ENCODE measurements around the gene STK32A.

DNA sequence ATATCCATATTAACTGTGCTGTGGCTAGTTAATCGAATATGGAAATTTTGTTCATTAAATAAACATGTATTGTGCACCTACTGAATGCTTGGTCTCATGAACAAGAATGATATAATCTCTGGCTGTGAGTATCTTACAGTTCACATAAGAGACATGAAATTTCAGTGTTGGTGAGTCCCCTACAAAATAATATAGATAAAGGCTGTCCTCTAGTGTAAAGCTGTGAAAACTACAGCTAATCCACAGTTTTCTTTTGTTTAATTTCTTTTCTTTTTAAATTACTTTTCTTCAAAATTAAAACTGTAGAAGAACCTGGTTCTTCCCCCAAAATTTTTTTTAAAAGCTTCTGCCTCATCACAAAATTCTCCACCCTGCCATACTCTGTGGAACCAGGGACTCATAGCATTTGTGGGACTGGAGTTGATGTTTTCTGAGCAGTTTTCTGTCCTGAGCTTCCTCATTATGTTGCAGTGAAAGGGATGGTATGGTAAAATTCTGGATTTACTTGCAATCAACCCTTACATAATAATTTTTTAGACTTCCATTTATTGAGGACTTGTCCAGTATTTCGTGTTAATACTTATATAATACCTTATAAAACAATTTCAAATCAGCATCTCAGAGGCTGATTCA lies 135.0 kb downstream of the STK32A start:
- TF ChIP-seq, protein P1, sequence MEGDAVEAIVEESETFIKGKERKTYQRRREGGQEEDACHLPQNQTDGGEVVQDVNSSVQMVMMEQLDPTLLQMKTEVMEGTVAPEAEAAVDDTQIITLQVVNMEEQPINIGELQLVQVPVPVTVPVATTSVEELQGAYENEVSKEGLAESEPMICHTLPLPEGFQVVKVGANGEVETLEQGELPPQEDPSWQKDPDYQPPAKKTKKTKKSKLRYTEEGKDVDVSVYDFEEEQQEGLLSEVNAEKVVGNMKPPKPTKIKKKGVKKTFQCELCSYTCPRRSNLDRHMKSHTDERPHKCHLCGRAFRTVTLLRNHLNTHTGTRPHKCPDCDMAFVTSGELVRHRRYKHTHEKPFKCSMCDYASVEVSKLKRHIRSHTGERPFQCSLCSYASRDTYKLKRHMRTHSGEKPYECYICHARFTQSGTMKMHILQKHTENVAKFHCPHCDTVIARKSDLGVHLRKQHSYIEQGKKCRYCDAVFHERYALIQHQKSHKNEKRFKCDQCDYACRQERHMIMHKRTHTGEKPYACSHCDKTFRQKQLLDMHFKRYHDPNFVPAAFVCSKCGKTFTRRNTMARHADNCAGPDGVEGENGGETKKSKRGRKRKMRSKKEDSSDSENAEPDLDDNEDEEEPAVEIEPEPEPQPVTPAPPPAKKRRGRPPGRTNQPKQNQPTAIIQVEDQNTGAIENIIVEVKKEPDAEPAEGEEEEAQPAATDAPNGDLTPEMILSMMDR (IDR thresholded peaks at IDR 0.05): peak in 1 of 2 donors; percentile 15
- TF ChIP-seq EP300 (IDR thresholded peaks at IDR 0.05): no peak
